ENCODE data around the gene OR8D1.

The OR8D1 gene

DNA sequence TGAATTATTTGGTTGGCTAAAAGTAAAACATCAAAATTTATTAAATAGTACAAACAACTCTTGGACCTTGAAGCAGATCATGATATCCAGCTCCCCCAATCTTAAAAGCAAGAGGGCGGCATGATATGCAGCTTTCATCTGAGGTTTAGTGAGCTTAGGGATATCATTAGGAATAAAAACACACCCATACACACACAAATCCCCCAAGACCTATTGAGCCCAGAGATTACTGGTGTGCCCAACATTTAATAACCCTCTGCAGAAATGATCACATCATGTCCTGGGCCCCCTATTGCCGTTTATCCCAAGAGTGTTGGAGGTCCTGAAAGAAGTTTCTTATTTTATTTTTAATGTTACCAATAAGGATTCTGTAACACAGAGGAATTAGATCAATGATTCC lies at the start of gene OR8D1:
TSS of gene OR8D1 (minus strand) at position 101 of the 400 bp plus-strand sequence. CDS start 3,183 bp downstream, outside the sequence.
- DNase-seq (ENCODE audit: low read depth in 2 of 2) = no peak

DNA sequence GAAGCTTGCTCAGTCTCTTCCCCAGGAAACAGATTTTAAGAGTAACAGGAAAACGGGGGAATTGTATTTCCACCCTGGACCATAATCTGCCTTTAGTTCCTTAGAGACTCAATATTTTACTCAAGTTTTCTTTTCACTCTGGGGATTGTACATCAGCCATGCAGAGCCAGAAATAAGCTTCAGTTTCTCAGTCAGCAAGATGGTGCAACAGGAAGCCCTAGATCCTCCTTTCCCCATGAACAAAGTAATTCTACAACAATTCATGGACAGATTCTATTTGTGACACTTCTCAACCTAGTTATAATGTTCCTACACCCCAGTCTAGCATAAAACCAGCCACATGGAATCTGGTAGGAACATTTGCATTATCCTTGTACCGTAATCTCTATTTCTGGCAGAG lies 45.8 kb upstream of the OR8D1 start:
- no peak for DNase-seq (ENCODE audit: low read depth in 2 of 2)

DNA sequence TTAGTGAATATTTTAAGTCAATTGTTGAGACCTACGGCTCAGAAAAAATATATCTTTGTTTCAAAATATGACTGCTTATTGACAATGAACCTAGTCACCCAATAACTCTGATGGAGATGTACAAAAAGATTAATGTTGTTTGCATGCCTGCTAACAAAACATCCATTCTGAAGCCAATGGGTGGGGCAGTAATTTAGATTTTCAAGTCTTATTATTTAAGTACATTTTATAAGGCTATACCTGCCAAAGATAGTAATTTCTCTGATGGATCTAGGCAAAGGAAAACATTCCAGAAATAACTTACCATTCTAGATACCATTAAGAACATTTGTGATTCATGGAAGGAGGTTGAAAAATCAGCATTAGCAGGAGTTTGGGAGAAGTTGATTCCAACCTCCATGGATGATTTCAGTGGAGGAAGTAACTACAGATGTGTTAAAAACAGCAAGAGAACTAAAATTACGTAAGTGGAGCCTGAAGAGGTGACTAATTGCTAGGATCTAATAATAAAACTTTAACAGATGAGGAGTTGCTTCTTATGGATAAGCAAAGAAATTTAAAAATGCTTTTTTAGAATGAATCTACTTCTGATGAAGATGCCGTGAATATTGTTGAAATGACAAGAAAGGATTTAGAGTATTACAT lies 32.7 kb upstream of the OR8D1 start:
- DNase-seq (ENCODE audit: low read depth in 2 of 2) = no peak

DNA sequence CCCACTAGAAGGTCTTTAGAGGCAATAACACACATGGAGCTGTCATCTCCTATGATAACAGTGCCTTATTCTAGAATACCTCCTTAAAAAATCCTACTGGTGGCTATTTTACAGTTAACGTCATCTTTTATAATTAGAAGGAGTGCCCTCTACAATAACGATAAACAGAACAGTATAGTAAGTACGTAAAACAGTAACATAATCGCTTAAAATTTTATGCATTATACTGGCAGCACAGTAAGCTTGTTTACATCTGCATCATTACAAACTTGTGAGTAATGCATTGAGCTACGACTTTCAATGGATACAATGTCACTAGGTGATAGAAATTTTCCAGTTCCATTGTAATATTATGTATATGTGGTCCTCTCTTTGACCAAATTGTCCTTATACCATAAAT lies 30.6 kb upstream of the OR8D1 start:
- no peak for DNase-seq (ENCODE audit: low read depth in 2 of 2)

DNA sequence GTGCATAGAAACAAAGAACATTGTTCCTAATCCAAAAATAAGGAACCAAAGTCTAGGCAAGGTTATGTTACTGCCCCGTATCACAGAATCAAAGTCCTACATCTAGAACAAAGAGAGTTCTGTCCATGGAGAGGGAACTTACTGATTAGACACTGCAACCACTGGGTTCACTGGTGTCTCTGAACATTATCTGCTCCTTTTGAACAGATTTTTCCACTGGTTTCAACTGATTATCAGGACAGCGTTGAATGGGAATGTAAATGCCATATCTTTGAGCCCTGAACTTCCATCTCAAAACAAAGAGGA lies 26.3 kb upstream of the OR8D1 start:
- DNase-seq (ENCODE audit: low read depth in 2 of 2) = no peak

DNA sequence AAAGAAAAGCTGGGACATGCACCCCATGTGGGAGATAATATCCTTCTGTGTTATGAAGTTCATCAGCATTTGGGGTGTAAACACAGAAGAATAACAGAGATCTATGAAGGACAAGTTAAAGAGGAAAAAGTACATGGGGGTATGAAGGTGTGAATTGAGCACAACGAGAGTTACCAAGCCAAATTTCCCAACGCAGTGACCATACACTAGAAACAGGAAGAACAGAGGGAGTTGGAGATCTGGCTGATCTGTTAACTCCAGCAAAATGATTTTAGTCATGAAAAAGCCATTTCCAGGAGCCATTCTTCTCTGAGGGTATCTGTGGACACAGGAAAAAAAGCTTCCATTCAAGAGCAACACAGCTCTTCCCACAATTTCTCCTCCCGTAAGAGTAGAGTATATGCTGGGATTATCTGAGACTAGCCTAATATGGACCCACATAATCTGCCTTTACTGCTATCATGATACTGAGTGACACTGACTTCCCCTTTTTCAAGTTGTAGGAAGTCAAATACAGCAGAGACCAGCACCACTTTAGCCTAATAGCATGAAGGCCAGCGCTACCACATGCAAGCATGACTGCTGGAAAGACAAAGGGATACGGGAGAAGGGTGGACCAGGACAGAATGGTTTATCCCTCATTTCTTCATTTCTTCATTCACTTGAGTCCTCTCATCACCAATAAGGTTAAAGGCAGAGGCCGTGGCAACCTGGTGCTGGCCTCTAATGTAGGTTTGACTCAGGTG lies 25.8 kb upstream of the OR8D1 start:
- DNase-seq (ENCODE audit: low read depth in 2 of 2) = no peak

DNA sequence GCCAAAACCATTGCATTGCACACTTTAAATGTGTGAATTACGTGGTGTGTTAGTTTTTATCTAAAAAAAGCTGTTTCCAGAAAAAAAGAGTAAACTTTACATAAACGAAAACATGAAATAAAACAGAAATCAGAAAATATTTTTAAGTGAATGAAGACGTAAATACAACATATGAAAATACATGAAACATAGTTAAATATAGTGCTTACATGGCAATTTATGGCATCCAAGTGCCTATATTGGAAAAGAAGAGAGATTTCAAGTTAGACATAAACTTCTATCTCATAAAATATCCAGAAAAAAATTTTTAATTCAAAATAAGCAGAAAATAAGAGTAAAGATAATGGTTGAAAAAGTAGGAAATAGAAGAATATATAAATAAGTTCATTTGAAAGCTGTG lies 18.1 kb upstream of the OR8D1 start:
- DNase-seq (ENCODE audit: low read depth in 2 of 2) = no peak

DNA sequence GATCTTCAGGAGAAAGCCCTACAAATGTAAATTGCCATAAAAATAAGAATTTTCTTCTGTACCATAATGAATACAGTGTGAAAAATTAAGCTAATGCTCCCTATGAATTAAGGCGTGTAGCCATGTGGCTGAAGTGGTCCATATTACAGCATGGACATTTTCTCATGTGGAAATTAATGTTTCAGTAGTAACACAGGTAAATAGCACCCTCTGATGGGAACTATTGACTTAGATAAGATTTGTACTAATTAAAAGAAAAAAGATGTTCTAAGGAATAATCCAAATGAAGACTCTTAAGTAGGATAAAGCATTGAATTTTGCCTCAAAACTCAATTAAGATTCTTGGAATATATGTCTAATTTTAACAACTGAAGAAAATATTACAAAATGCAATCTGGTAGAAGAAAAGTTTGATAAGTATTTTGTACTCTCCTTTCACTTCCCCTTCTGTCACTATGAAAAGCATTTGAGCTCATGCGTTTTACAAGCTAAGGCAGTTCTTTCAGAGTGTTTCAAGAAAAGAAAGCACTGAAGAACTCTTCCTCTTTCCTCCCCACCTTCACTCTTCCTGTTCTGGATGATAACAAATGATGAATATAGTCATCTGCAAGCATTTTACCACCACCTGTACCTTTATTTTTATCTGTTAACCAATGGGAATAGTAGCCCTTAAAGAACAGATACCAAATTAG lies 16.2 kb upstream of the OR8D1 start:
- no peak for DNase-seq (ENCODE audit: low read depth in 2 of 2)

DNA sequence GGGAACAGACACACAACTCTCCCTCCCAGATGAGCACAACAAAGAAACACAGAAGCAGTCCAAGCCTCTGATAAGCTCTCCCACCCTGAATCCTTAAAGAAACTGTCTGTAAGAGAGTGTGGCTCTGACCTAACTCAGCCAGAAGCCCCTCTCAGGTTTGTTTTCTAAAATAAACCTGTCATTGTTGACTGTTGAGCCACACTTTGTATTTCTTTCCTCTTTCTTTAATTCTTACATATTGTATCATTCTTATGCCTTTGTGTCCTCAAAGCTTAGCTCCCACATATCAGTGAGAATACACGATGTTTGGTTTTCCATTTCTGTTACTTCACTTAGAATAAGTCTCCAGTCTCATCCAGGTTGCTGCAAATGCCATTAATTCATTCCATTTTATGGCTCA lies 14.0 kb upstream of the OR8D1 start:
- no peak for DNase-seq (ENCODE audit: low read depth in 2 of 2)

DNA sequence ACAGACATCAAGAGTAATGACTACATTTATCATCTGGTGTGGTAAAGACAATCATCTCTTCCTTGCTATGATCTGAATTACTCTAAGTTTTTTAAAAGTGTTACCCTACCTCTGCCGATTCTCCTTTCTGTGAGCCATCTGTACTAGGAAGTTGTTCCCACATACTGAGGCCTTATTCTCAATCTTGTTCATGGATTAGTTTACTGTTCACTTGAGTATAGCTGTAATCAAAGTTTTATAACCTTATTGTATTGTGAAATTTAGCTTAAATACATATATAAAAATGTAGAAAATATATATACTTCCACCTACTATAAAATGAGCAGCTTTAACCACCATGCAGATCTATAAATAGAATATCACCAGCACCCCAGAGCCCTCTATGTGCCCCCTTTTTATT lies 8.6 kb upstream of the OR8D1 start:
- no peak for DNase-seq (ENCODE audit: low read depth in 2 of 2)

DNA sequence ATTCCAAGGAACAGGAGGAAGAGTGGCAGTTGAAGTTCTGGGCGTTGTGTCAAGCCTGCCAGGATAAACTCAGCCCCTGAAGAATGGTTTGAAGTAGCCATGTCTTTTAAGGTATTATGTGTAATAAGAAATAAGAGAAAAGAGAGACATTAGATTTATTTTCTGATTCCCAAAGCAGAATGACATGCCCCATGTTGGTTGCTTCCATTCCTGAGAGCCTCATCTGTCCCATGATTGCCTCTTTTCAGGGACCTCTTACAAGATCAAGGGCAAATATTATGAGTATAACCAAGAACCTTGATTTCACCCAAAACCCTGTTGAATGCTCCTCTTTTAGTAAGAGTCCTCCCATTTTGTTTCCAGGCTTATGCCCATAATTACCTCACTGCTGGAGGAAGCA lies 6.3 kb upstream of the OR8D1 start, which contains the start of gene OR8D2:
TSS of gene OR8D2 (minus strand) at position 101 of the 400 bp plus-strand sequence. CDS start at position 101, 0 bp downstream.
- no peak for DNase-seq (ENCODE audit: low read depth in 2 of 2)

DNA sequence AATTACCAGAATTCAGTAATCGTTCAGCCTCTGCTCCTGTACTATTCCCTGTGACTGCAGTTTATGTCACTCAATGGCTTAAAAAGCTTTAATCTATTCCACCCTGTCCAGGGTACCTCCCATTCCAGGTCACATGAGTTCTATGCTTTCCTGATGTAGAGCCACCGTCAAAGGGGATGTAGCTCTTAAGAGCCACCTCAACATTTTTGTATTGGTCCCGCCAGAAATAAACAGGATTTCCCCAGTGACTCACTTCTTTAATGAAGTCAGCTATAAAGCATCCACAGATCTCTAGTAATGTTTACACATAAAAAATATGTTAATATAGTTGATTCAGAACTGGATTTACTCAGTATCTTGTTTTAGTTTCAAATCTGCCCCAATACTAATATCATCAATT lies 1.3 kb upstream of the OR8D1 start:
- no peak for DNase-seq (ENCODE audit: low read depth in 2 of 2)

DNA sequence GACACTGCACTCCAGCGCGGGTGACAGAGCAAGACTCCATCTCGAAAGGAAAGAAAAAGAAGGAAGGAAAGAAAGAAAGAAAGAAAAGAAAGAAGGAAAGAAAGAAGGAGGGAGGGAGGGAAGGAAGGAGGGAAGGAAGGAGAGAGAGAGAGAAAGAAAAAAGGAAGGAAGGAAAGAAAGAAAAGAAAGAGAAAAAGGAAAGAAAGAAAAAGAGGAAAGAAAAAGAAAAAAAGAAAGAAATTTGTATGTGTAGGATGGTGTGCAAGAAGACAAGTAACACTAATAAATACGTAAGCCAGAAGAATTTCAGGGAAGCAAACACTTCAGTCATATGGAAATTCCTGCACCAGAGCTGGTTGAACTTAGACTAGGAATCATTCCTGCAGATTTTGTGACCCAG lies 618 bp downstream of the OR8D1 start:
- DNase-seq (ENCODE audit: low read depth in 2 of 2) = no peak

DNA sequence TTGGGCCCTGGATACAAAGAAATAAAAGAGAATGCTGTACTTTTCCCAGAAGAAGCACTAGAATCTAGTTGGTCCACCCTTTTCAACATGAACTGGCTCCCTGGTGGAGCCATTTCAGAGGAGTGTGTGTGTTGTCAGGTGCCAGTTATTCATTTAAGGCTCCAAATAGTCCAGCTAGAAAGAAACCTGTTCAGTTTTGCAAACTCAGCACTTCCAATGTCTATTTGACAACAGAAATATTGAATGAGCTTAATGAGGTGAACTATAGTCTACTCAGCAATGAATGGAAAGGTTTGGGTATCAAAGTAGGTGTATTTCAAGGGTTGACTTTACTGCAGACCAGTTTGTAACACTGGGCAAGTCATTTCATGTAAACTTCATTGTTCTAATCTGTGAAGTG lies 2.1 kb downstream of the OR8D1 start:
- DNase-seq (ENCODE audit: low read depth in 2 of 2) = no peak

DNA sequence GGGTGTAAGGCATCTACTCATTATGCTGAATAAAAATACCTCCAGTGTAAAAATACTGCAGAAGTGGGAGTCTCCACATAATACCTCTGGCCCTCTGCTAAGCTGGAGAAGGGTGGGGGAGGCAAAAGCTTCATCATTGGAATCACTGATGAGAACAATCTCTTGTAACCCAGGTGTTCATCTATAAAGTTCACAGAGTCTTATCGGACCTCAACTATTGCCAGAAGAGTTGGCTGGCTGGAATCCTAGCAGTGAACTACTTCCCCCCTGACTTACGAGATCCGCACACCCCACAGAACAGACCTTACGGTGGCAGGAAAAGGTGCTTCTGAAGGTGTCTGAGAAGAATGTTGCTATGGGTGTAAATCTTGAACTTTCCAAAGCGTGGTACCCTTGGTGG lies 2.5 kb downstream of the OR8D1 start:
- no peak for DNase-seq (ENCODE audit: low read depth in 2 of 2)

DNA sequence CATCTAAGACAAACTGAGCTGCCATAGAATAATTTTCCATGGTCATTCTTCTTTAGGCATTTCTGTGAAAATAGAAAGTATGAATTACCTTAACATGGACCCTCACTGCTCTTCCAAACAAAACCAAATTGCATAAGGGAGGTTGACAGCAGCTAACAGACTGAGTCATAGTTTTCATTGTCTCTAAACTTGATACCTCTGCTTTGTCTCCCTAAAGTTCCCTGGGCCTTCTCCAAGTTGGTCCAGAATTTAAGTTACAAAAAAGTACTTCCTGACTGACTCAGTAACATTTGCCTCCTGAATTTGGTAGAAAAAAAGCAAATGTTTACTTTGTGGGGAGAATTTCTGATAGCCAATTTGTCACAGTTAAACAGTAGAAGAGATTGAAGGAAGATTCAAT lies 3.0 kb downstream of the OR8D1 start:
- DNase-seq (ENCODE audit: low read depth in 2 of 2) = no peak

DNA sequence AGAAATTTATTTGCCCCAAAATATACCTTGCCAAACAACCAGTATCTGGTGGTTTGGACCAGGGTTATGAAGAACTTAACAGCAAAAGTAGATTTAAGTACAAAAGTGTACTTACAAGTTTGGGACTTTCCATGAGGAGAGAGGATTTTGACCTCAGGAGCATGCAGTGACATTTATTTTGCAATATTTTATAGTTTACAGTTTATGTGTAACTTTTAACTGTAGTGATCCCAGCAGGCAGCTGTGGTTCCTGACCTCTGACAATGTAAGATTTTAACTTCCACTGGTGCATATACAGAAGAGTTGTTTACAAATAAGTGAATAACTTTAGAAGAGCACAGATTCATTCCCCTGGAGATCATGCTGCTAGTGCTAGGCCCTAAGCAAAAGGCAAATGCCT lies 6.7 kb downstream of the OR8D1 start:
- no peak for DNase-seq (ENCODE audit: low read depth in 2 of 2)

DNA sequence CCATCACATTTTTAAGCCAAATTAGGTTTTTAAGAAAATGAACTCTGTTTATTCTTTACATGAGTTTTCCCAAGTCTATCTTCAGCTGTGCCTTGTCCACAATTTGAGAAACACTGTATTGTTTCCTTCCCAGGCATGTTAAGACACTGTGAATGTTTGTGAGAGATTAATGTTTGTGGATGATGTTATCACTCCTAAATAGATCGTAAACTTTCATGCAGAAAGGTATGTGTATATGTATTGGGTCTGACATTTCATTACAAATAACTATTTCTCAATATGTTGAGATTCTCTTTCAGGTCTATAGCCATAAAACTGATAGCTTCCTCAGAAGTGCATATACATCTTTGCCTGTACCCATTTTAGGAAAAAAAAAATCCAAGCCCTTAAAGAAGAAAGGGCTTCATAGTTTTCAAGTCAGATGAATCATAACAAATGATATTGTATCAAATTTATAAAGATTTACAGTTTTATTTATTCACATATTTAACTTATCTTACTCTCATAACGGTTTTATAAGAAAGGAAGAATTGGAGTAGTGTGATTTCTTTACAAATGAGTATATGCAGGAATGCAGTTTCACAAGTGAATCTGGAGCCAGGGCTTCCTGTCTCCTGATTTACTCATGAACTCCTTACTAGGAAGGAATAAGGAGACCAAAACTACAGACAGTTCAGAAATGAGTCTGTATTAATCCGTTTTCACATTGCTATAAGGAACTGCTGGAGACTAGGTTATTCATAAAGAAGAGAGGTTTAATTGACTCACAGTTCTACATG lies 11.2 kb downstream of the OR8D1 start:
- DNase-seq (ENCODE audit: low read depth in 2 of 2) = no peak

DNA sequence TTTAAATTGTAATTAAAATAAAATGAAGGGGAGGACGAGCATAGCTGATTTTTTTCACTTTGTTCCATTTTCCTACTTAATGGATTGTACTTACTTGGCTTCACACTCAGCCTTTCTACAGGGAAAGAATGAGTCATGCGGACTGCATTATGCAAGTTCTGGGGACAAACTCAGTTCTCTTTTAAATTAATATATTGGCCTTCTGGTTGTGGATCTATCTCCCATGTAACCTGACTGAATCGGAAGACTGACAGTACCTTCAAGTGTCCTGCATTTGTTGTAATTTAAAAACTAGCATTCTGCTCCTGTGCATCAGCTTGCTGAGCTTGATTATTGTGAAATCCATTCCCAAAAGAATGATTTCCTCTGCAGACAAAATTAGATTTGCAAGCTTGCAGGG lies 12.2 kb downstream of the OR8D1 start:
- no peak for DNase-seq (ENCODE audit: low read depth in 2 of 2)

DNA sequence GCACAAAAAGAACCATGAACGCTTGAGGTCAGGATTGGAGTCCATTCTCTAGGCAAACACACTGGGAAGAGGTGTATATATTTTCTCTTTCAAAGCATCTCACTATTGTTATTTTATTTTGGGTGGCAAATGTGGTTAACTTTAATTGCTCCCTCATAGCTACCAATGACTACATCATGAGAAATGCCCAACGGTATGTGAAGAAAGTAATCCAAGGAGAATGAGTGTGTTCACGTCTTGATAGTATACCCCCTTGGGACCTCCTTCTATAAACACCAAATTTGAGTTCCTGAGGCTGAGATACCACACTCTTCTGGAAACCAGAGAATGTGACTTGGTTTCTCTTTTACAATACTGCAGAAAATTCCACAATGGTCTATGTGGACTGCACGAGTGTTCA lies 15.8 kb downstream of the OR8D1 start:
- no peak for DNase-seq (ENCODE audit: low read depth in 2 of 2)

DNA sequence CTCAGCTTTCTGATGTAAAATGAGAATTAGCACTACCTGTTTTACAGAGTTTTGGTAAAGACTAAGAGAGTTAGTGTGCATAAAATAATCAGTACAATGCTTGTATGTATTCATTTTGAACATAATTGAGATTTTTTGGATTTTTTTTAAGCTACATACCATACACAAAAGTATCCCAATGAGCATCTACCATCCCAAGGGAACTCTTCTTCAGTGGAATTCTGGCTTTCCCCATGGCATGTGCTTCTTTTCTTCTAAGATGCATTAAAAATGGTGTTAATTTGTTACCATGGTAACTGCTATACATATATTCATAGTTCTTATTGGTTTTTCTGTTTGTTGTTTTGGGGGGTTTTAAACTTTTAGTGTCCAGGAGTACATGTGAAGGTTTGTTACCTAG lies 17.7 kb downstream of the OR8D1 start:
- DNase-seq (ENCODE audit: low read depth in 2 of 2) = no peak

DNA sequence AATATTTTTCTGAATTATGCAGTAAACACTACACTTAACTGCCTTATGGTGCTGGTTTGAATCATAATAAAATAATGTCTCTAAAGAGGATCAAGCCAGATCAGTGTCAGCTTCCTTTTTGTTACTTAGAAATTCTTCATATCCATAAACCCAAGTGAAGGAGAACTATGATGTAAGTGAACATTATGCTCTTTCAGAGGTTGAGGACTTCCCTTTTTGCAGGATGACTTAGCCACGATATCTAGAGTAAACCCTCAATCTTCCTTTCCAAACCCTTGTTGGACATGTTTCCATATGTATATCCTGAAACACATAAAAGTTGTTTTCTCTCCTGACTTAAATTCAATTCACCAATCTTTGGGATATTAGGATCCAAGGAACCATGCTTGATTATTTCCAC lies 19.1 kb downstream of the OR8D1 start:
- DNase-seq (ENCODE audit: low read depth in 2 of 2) = no peak

All from activated CD8-positive, alpha-beta memory T cell treated with anti-CD3 and anti-CD28 coated beads for 4 hours (primary cell).